HepG2 (cell line): ENCODE data around the gene GAN. TPM values are rescaled to one million over a fixed set of nuclear protein-coding genes. Genes with fewer than 3 reads are reported as not detected.

Experiments
- ATAC-seq: fragments of 200-7000 bp; cut with Tn5 transposase; 3 replicates; pipeline ENCODE4 v1.9.1; 2020; ENCODE audit warnings: mild to moderate bottlenecking, moderate library complexity
- BruUV-seq: library from RNA; stranded (reverse); fragments of 400-500 nt; replicated peaks from 2 replicates; lab custom pipeline; 2021; lab: Mats Ljungman, UMichigan
- CTCF ChIA-PET: fragments of 300-600 bp; formaldehyde crosslinking; extraction: SDS; loops from one replicate; lab custom pipeline; 2021; ENCODE audit warnings: low total read pairs, inconsistent platforms, low intra/inter-chr PET ratio; lab: Yijun Ruan, JAX
- POLR2A ChIA-PET: fragments of 350-600 bp; sonication (Branson Sonifier 250); formaldehyde crosslinking; loops from one replicate; lab custom pipeline; 2020; ENCODE audit warnings: antibody characterized with exemption, inconsistent platforms; lab: Yijun Ruan, JAX
- DNase-seq: peaks from one replicate; pipeline ENCODE4 v3.0.0-alpha.2; 2015; ENCODE audit warnings: low spot score
- FAIRE-seq: peaks from 3 replicates; lab custom pipeline; 2011; peaks lifted over from hg19 to GRCh38; lab: Jason Lieb, UNC
- H2AFZ ChIP-seq: one replicate; pipeline ENCODE4 v1.6.1; 2011; ENCODE audit warnings: low read length, inconsistent platforms
- H3K27ac ChIP-seq: fragments of 300-600 bp; 3 replicates; pipeline ENCODE4 v1.8.0; 2011; ENCODE audit warnings: mixed run types, mild to moderate bottlenecking, mixed read lengths, low read length, inconsistent platforms; ENCODE audit not compliant: insufficient read depth; ENCODE audit errors: extremely low read length
- H3K27me3 ChIP-seq, 2 experiments: fragments of 200-600 bp in 1 of 2; 2 replicates in 1 of 2; 3 replicates in 1 of 2; pipeline versions ENCODE4 v1.6.0 to v1.8.0; 2011; ENCODE audit warnings: low read length in 2 of 2, mild to moderate bottlenecking in 2 of 2, moderate library complexity in 2 of 2, inconsistent platforms in 1 of 2; ENCODE audit not compliant: insufficient read depth in 2 of 2, control insufficient read depth in 1 of 2
- H3K36me3 ChIP-seq, 2 experiments: fragments of 200-600 bp in 1 of 2; replicated peaks in 1 of 2; 2 replicates in 1 of 2; 3 replicates in 1 of 2; pipeline versions ENCODE4 v1.5.1 to v1.8.0; 2011; ENCODE audit warnings: low read length in 2 of 2, inconsistent platforms in 1 of 2; ENCODE audit not compliant: insufficient read depth in 2 of 2, control insufficient read depth in 1 of 2
- H3K4me1 ChIP-seq: 2 replicates; pipeline ENCODE4 v1.5.1; 2012; ENCODE audit warnings: low read length, inconsistent platforms; ENCODE audit not compliant: insufficient read depth
- H3K4me2 ChIP-seq: 2 replicates; pipeline ENCODE4 v1.6.0; 2011; ENCODE audit warnings: low read depth, low read length, inconsistent platforms
- H3K4me3 ChIP-seq, 3 experiments: fragments of 200-600 bp in 1 of 3; sonication (generic), shearing (Covaris generic) in 1 of 3; replicated peaks in 1 of 3; 2 replicates each; pipeline ENCODE4 v1.5.1; 2011 to 2016; ENCODE audit warnings: low read length in 3 of 3, inconsistent platforms in 2 of 3, low read depth in 2 of 3, mild to moderate bottlenecking in 2 of 3, control low read depth in 1 of 3, mixed read lengths in 1 of 3; ENCODE audit not compliant: insufficient read depth in 1 of 3
- H3K79me2 ChIP-seq: one replicate; pipeline ENCODE4 v1.6.1; 2011; ENCODE audit warnings: low read length, inconsistent platforms; ENCODE audit not compliant: insufficient read depth
- H3K9ac ChIP-seq: 2 replicates; pipeline ENCODE4 v1.6.0; 2011; ENCODE audit warnings: mild to moderate bottlenecking, low read depth, low read length, inconsistent platforms; ENCODE audit not compliant: insufficient read depth
- H3K9me3 ChIP-seq: 2 replicates; pipeline ENCODE4 v1.5.1; 2012; ENCODE audit warnings: mild to moderate bottlenecking, low read length
- H4K20me1 ChIP-seq: 2 replicates; pipeline ENCODE4 v1.6.0; 2011; ENCODE audit warnings: inconsistent platforms, mild to moderate bottlenecking, low read length, moderate library complexity; ENCODE audit not compliant: insufficient read depth
- KLF16 ChIP-seq, 2 experiments: sonication (generic) in 1 of 2; formaldehyde crosslinking in 1 of 2; IDR thresholded peaks; 2 replicates each; pipeline versions ENCODE4 v1.6.1 to v1.8.0; 2016 to 2023; ENCODE audit warnings: missing genetic modification reagents in 2 of 2, missing compliant biosample characterization in 1 of 2
- MAFF ChIP-seq: IDR thresholded peaks from 2 replicates; pipeline ENCODE4 v1.6.1; 2011; ENCODE audit warnings: low read depth, low read length, improper control_type of control experiment
- MAFK ChIP-seq, 2 experiments: IDR thresholded peaks in 1 of 2; conservative IDR thresholded peaks in 1 of 2; 2 replicates each; pipeline ENCODE4 v1.6.1; 2011; ENCODE audit warnings: improper control_type of control experiment in 2 of 2, low read length in 2 of 2
- NFIC ChIP-seq: IDR thresholded peaks from 2 replicates; pipeline ENCODE4 v1.6.1; 2012; ENCODE audit warnings: mild to moderate bottlenecking, low read length, inconsistent platforms
- PHF5A ChIP-seq: IDR thresholded peaks from one replicate; pipeline ENCODE4 v1.6.1; 2018; ENCODE audit warnings: low read depth, missing genetic modification reagents; ENCODE audit not compliant: unreplicated experiment
- PLRG1 ChIP-seq: fragments of 450-650 bp; conservative IDR thresholded peaks from 2 replicates; pipeline ENCODE4 v1.6.1; 2016
- SNAPC2 ChIP-seq: sonication (generic); formaldehyde crosslinking; IDR thresholded peaks from 2 replicates; pipeline ENCODE4 v1.8.1; 2022; ENCODE audit warnings: mild to moderate bottlenecking, missing genetic modification reagents
- STAG1 ChIP-seq: sonication (generic); formaldehyde crosslinking; IDR thresholded peaks from 2 replicates; pipeline ENCODE4 v1.4.0; 2020; ENCODE audit warnings: missing genetic modification reagents
- ZMYM4 ChIP-seq: sonication (generic); formaldehyde crosslinking; IDR thresholded peaks from 2 replicates; pipeline ENCODE4 v1.8.1; 2023; ENCODE audit warnings: mild to moderate bottlenecking, missing genetic modification reagents
- ZNF124 ChIP-seq: sonication (generic); formaldehyde crosslinking; IDR thresholded peaks from 2 replicates; pipeline ENCODE4 v1.4.0; 2020; ENCODE audit warnings: missing genetic modification reagents
- ZNF496 ChIP-seq: sonication (generic); formaldehyde crosslinking; IDR thresholded peaks from 2 replicates; pipeline ENCODE4 v1.8.1; 2023; ENCODE audit warnings: mild to moderate bottlenecking, moderate library complexity, missing genetic modification reagents; ENCODE audit not compliant: insufficient replicate concordance
- ZNF782 ChIP-seq: sonication (generic); formaldehyde crosslinking; IDR thresholded peaks from 2 replicates; pipeline ENCODE4 v1.4.0; 2020; ENCODE audit warnings: missing genetic modification reagents, mild to moderate bottlenecking, borderline replicate concordance
- ZNF83 ChIP-seq: sonication (generic); formaldehyde crosslinking; IDR thresholded peaks from 2 replicates; pipeline ENCODE4 v1.4.0; 2020; ENCODE audit warnings: missing genetic modification reagents, mild to moderate bottlenecking, borderline replicate concordance
- WGBS: methylation state at CpG from one replicate; pipeline ENCODE4 v1.1.6; 2017; ENCODE audit warnings: low lambda C conversion rate; 5-methylcytosine and 5-hydroxymethylcytosine counted together
- in situ Hi-C: cut with HindIII; loops from 2 replicates; pipeline ENCODE4 v1.10.0; 2017; ENCODE audit warnings: low pct_unique_long_range_greater_than_20kb; ENCODE audit not compliant: extremely low pct_ligation_motif_present
- intact Hi-C: fragments of 100-400 bp; cut with micrococcal nuclease; formaldehyde crosslinking; loops from one replicate; pipeline ENCODE4 v1.10.0; 2022; ENCODE audit not compliant: unreplicated experiment
- polyA plus RNA-seq, 8 experiments: library from polyadenylated mRNA; depleted of rRNA in 3 of 8; stranded (reverse) in 7 of 8; unstranded in 1 of 8; fragments of >200 nt; fragmentation: Illumina TruSeq in 4 of 8; extraction: Trizol in 4 of 8; gene quantifications; 2 replicates each; pipeline versions ENCODE4 v1.2.1 to v1.2.3, GENCODE V29; 2011 to 2016; ENCODE audit warnings: low read depth in 4 of 8, missing spikeins in 1 of 8, mixed read lengths in 1 of 8; ENCODE audit not compliant: insufficient read depth in 1 of 8
- total RNA-seq, 5 experiments: library from RNA; depleted of rRNA; stranded (reverse); fragments of >200 nt; fragmentation: Illumina TruSeq; extraction: Trizol; gene quantifications; 2 replicates each; pipeline ENCODE4 v1.2.3, GENCODE V29; 2016; ENCODE audit warnings: low read depth in 1 of 5
- TF ChIP-seq, protein P1 (sequence below): sonication (generic); formaldehyde crosslinking; IDR thresholded peaks from 2 replicates; pipeline ENCODE4 v1.5.1; 2020; ENCODE audit warnings: mild to moderate bottlenecking, missing genetic modification reagents, moderate library complexity

The GAN gene
- total and polyA plus RNA-seq, 2 of the 13 experiments (the other 11 are each of a cell fraction or from before 2014, with no cell fraction given), result 4.3 to 11.0 TPM

DNA sequence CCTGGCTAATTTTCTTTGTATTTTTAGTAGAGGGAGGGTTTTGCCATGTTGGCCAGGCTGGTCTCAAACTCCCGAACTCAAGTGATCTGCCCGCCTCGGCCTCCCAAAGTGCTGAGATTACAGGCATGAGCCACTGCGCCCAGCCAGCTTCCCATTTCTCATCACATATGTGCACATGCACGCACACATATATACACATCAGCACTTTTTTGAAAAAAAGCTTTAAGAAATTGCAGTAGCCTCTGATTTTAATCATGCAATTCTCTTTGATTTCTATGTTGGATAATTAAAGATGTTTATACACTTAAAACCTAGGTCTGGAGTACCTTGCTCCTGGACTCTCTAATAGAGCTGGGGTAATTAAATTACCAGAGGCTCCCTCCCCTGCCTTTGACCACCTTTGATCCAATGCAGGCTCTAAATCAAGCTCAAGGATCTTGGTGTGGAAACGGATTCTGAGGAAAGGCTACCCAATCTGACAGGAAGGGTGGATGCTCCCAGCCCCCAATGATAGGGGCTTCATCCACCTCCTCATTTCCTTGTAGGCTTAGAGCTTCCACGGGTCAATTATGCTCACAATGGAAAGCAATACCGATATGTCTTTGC lies 29.7 kb upstream of the GAN start:
- Histone ChIP-seq H2AFZ (no peak overlapping the region), H3K4me1 (no peaks in the 10 kb centered on the region), H3K36me3 (no peaks in the 10 kb centered on the region), H3K4me3 (no peak overlapping the region), H4K20me1 (no peaks in the 10 kb centered on the region), H3K79me2 (no peaks in the 10 kb centered on the region), H3K27ac (no peak overlapping the region), H3K9ac (no peak overlapping the region), H3K27me3 (peaks cover 4 to 15% of the 10 kb centered on the region in 2 experiments; a peak in 3 of 5 replicates), H3K4me2 (no peak overlapping the region), H3K9me3 (no peaks in the 10 kb centered on the region)
- TF ChIP-seq MAFK (conservative IDR thresholded peaks at IDR 0.05 in 1 of 2, IDR thresholded peaks at IDR 0.05 in 1 of 2; ENCODE audit: low read length in 2 of 2), result peak in 1 of 2 experiments; percentile 54; a peak in 3 of 4 replicates
- TF ChIP-seq ZNF83, result no peak
- TF ChIP-seq PHF5A (CRISPR knock-in tag), result no peak
- TF ChIP-seq MAFF, result peak; percentile 33; the same call in 1 of the 2 replicates
- no TSS peak for BruUV-seq
- no peak for ATAC-seq
- in situ Hi-C loops, result no loop called here
- intact Hi-C loops, result no loop called here
- POLR2A ChIA-PET, result no interaction called here
- no peak for DNase-seq
- FAIRE-seq, result no peak
- CTCF ChIA-PET, result no interaction called here
- WGBS, result 41% methylated on average over 8 of the region's 8 CpGs

DNA sequence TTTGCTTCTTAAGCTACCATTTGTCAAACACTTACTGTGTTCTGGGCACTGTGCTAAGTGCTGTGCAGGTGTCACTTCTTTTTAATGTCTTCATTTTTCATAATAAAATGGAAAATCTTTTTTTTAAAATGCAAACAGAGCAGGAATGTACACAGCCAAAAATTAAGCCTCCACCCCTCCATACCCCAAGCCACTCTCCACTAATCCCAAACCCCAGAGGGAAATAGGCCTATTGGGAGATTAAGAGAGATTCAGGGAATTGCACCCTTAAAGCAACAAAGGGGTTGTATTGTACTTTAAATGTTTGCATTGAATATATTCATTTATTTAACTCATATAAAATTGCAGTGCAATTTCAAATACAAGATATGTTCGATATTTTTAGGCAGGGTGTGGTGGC lies 28.6 kb upstream of the GAN start:
- Histone ChIP-seq H3K27ac (no peak overlapping the region), H3K4me2 (no peak overlapping the region), H3K9ac (no peak overlapping the region), H2AFZ (no peak overlapping the region), H3K36me3 (no peaks in the 10 kb centered on the region), H3K4me3 (no peak overlapping the region), H3K4me1 (no peaks in the 10 kb centered on the region), H3K27me3 (peaks cover 4 to 21% of the 10 kb centered on the region in 2 experiments; a peak in 4 of 5 replicates), H3K9me3 (no peaks in the 10 kb centered on the region), H3K79me2 (no peaks in the 10 kb centered on the region), H4K20me1 (no peaks in the 10 kb centered on the region)
- ATAC-seq (no peak), DNase-seq (no peak), FAIRE-seq (no peak)
- CTCF ChIA-PET, result no interaction called here
- no TSS peak for BruUV-seq
- in situ Hi-C loops (no loop called here), intact Hi-C loops (no loop called here)
- POLR2A ChIA-PET, result no interaction called here
- 42% methylated on average over 1 of the region's 1 CpG for WGBS
- TF ChIP-seq ZMYM4 (CRISPR knock-in tag) (no peak), KLF16 (CRISPR knock-in tag; IDR thresholded peaks at IDR 0.05) (no peak), ZNF124 (CRISPR knock-in tag) (no peak), ZNF496 (CRISPR knock-in tag) (no peak), ZNF782 (no peak), SNAPC2 (CRISPR knock-in tag) (no peak), PLRG1 (no peak), NFIC (no peak), STAG1 (CRISPR knock-in tag) (no peak)
- TF ChIP-seq, protein P1, sequence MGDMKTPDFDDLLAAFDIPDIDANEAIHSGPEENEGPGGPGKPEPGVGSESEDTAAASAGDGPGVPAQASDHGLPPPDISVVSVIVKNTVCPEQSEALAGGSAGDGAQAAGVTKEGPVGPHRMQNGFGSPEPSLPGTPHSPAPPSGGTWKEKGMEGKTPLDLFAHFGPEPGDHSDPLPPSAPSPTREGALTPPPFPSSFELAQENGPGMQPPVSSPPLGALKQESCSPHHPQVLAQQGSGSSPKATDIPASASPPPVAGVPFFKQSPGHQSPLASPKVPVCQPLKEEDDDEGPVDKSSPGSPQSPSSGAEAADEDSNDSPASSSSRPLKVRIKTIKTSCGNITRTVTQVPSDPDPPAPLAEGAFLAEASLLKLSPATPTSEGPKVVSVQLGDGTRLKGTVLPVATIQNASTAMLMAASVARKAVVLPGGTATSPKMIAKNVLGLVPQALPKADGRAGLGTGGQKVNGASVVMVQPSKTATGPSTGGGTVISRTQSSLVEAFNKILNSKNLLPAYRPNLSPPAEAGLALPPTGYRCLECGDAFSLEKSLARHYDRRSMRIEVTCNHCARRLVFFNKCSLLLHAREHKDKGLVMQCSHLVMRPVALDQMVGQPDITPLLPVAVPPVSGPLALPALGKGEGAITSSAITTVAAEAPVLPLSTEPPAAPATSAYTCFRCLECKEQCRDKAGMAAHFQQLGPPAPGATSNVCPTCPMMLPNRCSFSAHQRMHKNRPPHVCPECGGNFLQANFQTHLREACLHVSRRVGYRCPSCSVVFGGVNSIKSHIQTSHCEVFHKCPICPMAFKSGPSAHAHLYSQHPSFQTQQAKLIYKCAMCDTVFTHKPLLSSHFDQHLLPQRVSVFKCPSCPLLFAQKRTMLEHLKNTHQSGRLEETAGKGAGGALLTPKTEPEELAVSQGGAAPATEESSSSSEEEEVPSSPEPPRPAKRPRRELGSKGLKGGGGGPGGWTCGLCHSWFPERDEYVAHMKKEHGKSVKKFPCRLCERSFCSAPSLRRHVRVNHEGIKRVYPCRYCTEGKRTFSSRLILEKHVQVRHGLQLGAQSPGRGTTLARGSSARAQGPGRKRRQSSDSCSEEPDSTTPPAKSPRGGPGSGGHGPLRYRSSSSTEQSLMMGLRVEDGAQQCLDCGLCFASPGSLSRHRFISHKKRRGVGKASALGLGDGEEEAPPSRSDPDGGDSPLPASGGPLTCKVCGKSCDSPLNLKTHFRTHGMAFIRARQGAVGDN (CRISPR knock-in tag), result no peak
- TF ChIP-seq, all 625 proteins: peak for 0
